Nephron (organoid): ENCODE data around the gene OR14C36.

ENCODE experiments used
- H3K27ac Mint-ChIP-seq, 3 experiments: 2 replicates each; pipeline ENCODE4 v1.8.0; 2020; ENCODE audit warnings: mixed read lengths in 3 of 3, mild to moderate bottlenecking in 2 of 3, moderate library complexity in 1 of 3
- H3K27me3 Mint-ChIP-seq: 2 replicates; pipeline ENCODE4 v1.8.0; 2021; ENCODE audit warnings: low read depth, mild to moderate bottlenecking, moderate library complexity, mixed read lengths
- H3K36me3 Mint-ChIP-seq: 2 replicates; pipeline ENCODE4 v1.8.0; 2020; ENCODE audit warnings: low read depth, mixed read lengths
- H3K4me1 Mint-ChIP-seq: 2 replicates; pipeline ENCODE4 v1.8.0; 2020; ENCODE audit warnings: mixed read lengths
- H3K4me3 Mint-ChIP-seq, 3 experiments: 2 replicates each; pipeline ENCODE4 v1.8.0; 2020; ENCODE audit warnings: mild to moderate bottlenecking in 3 of 3, mixed read lengths in 3 of 3, moderate library complexity in 2 of 3
- H3K9me3 Mint-ChIP-seq: 2 replicates; pipeline ENCODE4 v1.8.0; 2020; ENCODE audit warnings: mixed read lengths
- CTCF ChIP-seq, 3 experiments: fragments of 200-600 bp; sonication (generic); IDR thresholded peaks; one replicate each; pipeline ENCODE4 v1.5.0; 2021; ENCODE audit warnings: antibody characterized with exemption in 3 of 3; ENCODE audit not compliant: unreplicated experiment in 3 of 3

OR14C36 gene

GRCh38 chr1:248373761-248374160, 25.2 kb downstream of the OR14C36 start:
- Mint-ChIP-seq H3K4me3 (no peak overlapping the region), H3K27ac (no peak overlapping the region)
- TF ChIP-seq CTCF (IDR thresholded peaks at IDR 0.05; ENCODE audit: unreplicated experiment in 3 of 3): no peak

DNA sequence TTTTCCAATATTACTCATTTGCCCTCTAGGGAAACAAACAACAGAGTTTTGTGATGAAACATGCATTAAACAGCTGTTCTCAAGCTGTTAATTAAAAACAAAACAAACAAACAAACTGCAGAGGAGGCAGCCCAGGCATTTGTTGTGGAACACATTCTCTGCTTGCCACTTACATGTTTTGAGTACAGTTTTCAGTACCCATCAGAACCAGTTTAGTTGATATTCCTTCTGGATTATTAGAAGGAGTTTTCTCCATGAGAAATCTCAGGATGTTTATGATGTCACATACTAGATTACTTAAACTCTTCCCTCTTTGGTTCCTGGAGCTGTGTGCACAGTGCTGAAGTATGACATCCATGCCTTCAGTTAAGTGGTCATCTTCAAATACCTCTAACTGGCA, 26.9 kb downstream of the OR14C36 start, which contains the start of gene OR2T6:
OR2T6 (plus strand) TSS at position 301 of the 400 bp plus-strand sequence. CDS start 11,863 bp downstream, outside the sequence.
- Mint-ChIP-seq H3K4me3 (no peak within 1 kb of the TSS), H3K27me3 (no peaks in the 10 kb centered on the region), H3K4me1 (no peaks in the 10 kb centered on the region), H3K36me3 (no peaks in the 10 kb centered on the region), H3K9me3 (peaks cover 63% of the 10 kb centered on the region), H3K27ac (no peak within 1 kb of the TSS)
- TF ChIP-seq CTCF (IDR thresholded peaks at IDR 0.05; ENCODE audit: unreplicated experiment in 3 of 3): no peak

More at GRCh38 chr1:248373761-248374160, 25.2 kb downstream of the OR14C36 start:
- Mint-ChIP-seq H3K36me3 (no peaks in the 10 kb centered on the region), H3K27me3 (no peaks in the 10 kb centered on the region), H3K4me1 (no peaks in the 10 kb centered on the region), H3K9me3 (peaks cover 71% of the 10 kb centered on the region)

GRCh38 chr1:248376916-248377315, 28.3 kb downstream of the OR14C36 start:
- peaks cover 54% of the 10 kb centered on the region for H3K9me3 Mint-ChIP-seq
- no peak overlapping the region for H3K4me3 Mint-ChIP-seq
- no peaks in the 10 kb centered on the region for H3K27me3 Mint-ChIP-seq
- no peaks in the 10 kb centered on the region for H3K4me1 Mint-ChIP-seq
- H3K27ac Mint-ChIP-seq: no peak overlapping the region
- no peak for TF ChIP-seq CTCF (IDR thresholded peaks at IDR 0.05; ENCODE audit: unreplicated experiment in 3 of 3)
- no peaks in the 10 kb centered on the region for H3K36me3 Mint-ChIP-seq

DNA sequence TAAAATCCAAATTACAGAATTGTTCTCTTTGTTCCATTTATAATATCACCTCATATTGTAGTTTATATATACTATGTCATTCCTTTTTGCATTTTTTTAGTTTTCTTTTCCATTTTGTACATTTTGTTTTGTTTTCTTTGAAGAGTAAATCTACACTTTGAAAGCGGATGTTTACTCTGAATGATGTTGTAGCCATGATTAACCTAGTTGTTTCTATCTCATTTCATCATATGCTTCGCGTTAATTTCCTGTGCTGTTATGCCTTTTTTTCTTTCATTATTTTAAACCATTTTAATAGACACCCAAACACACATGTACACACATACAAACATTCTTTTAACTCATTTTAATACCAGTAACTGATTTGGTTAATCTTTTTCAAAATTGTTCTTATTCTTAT, 32.3 kb downstream of the OR14C36 start:
- no peaks in the 10 kb centered on the region for H3K4me1 Mint-ChIP-seq
- TF ChIP-seq CTCF (IDR thresholded peaks at IDR 0.05; ENCODE audit: unreplicated experiment in 3 of 3): no peak
- no peak overlapping the region for H3K27ac Mint-ChIP-seq
- H3K9me3 Mint-ChIP-seq: peaks cover 25% of the 10 kb centered on the region
- no peaks in the 10 kb centered on the region for H3K27me3 Mint-ChIP-seq
- H3K4me3 Mint-ChIP-seq: no peak overlapping the region
- H3K36me3 Mint-ChIP-seq: no peaks in the 10 kb centered on the region

- no peak for TF ChIP-seq CTCF (IDR thresholded peaks at IDR 0.05; ENCODE audit: unreplicated experiment in 3 of 3)
- Mint-ChIP-seq H3K4me3 (no peak overlapping the region), H3K9me3 (peaks cover 54% of the 10 kb centered on the region), H3K4me1 (no peaks in the 10 kb centered on the region), H3K27ac (no peak overlapping the region), H3K27me3 (no peaks in the 10 kb centered on the region), H3K36me3 (no peaks in the 10 kb centered on the region)
Measured at GRCh38 chr1:248388426-248388825, 39.9 kb downstream of the OR14C36 start.

GRCh38 chr1:248393050-248393449, 44.5 kb downstream of the OR14C36 start:
- Mint-ChIP-seq H3K4me1 (no peaks in the 10 kb centered on the region), H3K9me3 (peaks cover 66% of the 10 kb centered on the region), H3K36me3 (no peaks in the 10 kb centered on the region), H3K27ac (no peak overlapping the region), H3K4me3 (no peak overlapping the region), H3K27me3 (no peaks in the 10 kb centered on the region)
- TF ChIP-seq CTCF (IDR thresholded peaks at IDR 0.05; ENCODE audit: unreplicated experiment in 3 of 3): no peak
